Astrocyte of the cerebellum (primary cell): Measurements from ENCODE around the gene CHD5.

Source experiments
- DNase-seq: peaks from one replicate; pipeline ENCODE4 v3.0.0-alpha.2; 2011; ENCODE audit warnings: low read depth
- H3K4me3 ChIP-seq: 2 replicates; pipeline ENCODE4 v1.5.1; 2011; ENCODE audit warnings: mild to moderate bottlenecking, low read depth, low read length, moderate library complexity
- CTCF ChIP-seq: IDR thresholded peaks from 2 replicates; pipeline ENCODE4 v1.5.1; 2012; ENCODE audit warnings: low read length, low read depth, moderate library complexity, mild to moderate bottlenecking; ENCODE audit errors: missing control alignments
- in situ Hi-C: cut with HindIII; loops from 2 replicates; pipeline ENCODE4 v1.10.0; 2017; ENCODE audit warnings: low sequenced_read_pairs

The CHD5 gene

GRCh38 chr1:6180707-6181311 is 688 bp upstream of the CHD5 start:
- in situ Hi-C loops: no loop called here
- DNase-seq: no peak
- no peak for TF ChIP-seq CTCF
- H3K4me3 ChIP-seq: no peak overlapping the region

DNA sequence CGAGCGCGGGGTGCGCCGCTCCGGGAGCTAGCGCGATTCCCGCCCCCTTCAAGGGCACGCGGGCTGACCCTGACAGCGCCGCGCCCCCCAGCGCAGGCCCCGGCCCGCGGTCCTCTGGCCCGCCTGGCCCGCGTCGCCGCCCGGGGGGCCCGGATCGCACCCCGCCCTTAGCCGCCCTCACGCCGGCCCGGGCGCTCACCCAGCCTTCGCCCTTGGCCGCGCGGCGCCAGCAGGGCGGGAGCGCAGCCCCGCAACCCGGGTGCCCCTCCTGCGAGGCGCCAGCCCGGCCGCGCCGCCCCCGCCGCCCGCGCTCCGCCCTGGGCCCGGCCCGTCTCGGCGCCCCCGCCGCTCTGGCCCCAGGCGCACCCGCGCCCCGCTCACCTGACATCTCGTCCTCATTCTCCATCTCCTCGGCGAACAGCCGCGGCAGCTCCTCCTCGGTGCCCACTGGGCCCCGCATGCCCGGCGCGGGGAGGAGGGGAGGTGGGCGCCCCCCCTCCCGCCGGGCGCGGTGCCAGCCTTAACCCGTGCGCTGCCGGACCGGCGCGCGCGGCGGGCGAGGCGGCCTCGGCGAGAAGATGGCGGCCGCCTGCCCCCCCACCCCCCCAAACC is 451 bp downstream of the CHD5 start:
- H3K4me3 ChIP-seq: no peak overlapping the region
- TF ChIP-seq CTCF: no peak
- in situ Hi-C loops: no loop called here
- no peak for DNase-seq

- no peak overlapping the region for H3K4me3 ChIP-seq
- in situ Hi-C loops: no loop called here
- DNase-seq: no peak
- no peak for TF ChIP-seq CTCF
Observed at GRCh38 chr1:6178751-6179563, 1.2 kb downstream of the CHD5 start.

DNA sequence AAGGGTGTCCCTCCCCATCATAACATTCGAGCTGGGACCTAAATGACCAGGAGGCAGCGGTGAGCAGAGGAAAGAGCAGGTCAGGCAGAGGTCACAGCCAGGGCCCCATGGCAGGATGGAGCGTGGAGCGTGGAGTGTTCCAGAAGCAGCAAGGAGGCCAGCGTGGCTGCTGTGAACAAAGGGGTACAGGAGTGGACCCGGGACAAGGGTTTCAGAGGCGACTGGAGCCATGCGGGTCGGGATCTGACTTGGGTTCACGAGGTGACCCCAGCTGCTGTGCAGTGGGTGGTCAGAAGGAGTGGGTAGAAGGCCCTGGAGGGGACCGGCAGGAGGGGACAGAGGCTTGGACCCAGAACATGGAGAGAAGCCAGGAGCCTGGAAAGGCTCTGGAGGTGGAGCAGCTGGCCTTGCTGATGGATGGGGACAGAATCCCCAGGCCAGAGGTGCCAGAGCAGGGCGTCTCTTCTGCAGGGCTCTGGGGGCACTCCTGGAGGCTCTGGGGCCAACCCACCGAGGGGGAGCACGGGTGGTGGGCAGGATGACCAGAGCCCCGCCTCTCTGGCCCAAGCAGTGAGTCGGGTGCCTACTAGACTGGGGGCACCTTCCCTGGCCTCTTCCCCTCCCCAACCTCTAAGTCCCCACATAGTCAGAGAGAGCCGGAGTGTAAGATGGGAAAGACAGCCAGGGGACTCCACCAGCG is 2.3 kb downstream of the CHD5 start:
- H3K4me3 ChIP-seq: no peak overlapping the region
- TF ChIP-seq CTCF: no peak
- no peak for DNase-seq
- in situ Hi-C loops: no loop called here

GRCh38 chr1:6176779-6177178 is 3.3 kb downstream of the CHD5 start:
- no peak for DNase-seq
- no peak for TF ChIP-seq CTCF
- in situ Hi-C loops: no loop called here
- no peak overlapping the region for H3K4me3 ChIP-seq

DNA sequence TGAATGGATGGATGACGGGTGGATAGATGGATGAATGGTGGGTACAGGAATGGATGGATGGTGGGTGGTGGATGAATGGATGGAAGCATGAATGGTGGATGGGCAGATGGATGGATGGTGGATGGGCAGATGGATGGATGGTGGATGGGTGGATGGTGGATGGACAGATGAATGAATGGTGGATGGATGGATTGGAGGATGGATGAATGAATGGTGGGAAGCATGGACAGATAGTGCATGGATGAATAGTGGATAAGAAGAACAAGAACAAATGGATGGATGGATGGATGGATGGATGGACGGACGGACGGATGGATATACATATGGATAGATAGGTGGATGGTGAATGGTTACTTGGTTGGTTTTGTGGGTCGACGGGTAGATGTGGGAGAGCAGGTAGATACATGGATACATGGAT is 4.7 kb downstream of the CHD5 start:
- H3K4me3 ChIP-seq: no peak overlapping the region
- in situ Hi-C loops: no loop called here
- DNase-seq: no peak
- TF ChIP-seq CTCF: no peak
